Skin of body (tissue), 2 donors: ENCODE measurements around the gene JOSD2. TPM values are rescaled to one million over a fixed set of nuclear protein-coding genes. Genes with fewer than 3 reads are reported as not detected.

ENCODE experiments used
- DNase-seq: peaks from one replicate; lab custom pipeline; 2025; lab: John Stamatoyannopoulos, UW
- total RNA-seq: library from RNA; depleted of rRNA; stranded (reverse); fragments of >200 nt; gene quantifications from one replicate; pipeline ENCODE4 v1.2.3, GENCODE V29; 2014

The JOSD2 gene
- total RNA-seq, 1 donor from 2014 or later, result 8.1 TPM

GRCh38 chr19:50514346-50515167 lies 3.6 kb upstream of the JOSD2 start:
- DNase-seq, result no peak

DNA sequence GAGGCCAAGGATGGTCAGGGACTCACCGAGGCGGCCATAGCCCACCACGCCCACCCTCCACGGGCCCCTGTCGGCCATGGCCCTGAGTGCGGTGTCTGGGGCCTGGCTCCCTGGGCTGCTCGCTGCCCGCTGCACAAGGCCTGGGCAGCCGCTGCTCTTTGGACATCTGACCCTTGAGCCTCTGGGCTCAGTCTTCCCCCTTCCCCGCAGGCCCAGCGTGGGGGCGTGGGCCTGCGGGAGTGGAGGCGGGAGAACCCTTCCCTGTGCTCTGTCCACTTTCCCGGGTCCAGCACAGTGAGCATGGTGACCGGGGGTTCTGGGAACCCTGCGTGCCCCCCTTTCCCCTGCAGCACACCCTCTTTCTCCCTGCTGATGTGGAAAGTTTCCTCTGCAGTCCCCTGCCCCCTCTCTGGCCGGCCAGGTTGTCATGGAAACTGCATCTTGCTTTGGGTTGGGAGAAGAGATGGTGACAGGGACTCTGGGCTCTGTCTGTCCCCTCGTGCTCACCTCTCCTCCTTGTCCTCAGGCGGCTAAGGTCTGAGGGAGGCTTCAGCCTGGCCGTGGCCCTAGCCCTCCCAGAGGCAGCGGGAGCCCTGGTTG lies 2.9 kb upstream of the JOSD2 start, which contains the start of gene ASPDH:
Gene ASPDH (minus strand): TSS at position 168 of the 600 bp plus-strand sequence. CDS start 90 bp downstream, at position 78.
- DNase-seq, result no peak

- no peak for DNase-seq
Observed at GRCh38 chr19:50512999-50513745, 2.2 kb upstream of the JOSD2 start.

- DNase-seq, result no peak
Observed at GRCh38 chr19:50512112-50512998, 1.4 kb upstream of the JOSD2 start.

GRCh38 chr19:50510700-50511068 lies 307 bp downstream of the JOSD2 start:
- no peak for DNase-seq

DNA sequence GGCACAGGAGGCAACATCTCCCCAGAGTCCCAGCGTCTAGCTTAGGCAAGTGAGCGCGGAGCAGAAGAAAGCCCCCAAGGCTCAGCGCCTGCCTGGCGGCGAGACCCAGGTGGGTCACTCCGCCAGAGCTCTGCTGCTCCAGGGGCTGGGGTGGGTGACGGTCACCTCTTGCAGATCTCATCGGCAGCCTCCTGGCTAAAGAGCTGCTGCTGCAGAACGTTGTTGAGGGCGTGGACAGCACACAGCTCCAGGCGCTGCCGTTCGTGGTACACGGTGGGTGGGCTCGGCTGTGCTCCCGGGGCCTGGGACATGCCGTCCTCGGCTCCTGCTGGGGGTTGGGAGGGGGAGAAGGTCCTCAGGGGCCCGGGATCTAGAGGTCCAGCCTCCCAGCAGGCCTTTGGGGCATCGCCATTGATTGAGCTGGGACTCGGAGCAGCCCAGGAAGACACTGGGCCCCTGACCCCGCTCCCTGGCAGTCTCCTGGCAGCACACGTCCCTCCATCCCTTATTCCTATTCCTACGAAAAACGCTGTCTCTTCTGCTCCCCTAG lies 795 bp downstream of the JOSD2 start:
- DNase-seq, result no peak

GRCh38 chr19:50509366-50509765 lies 1.6 kb downstream of the JOSD2 start:
- no peak for DNase-seq

- no peak for DNase-seq
Observed at GRCh38 chr19:50508843-50509190, 2.2 kb downstream of the JOSD2 start.

- DNase-seq, result no peak
Observed at GRCh38 chr19:50507376-50507775, 3.6 kb downstream of the JOSD2 start.

DNA sequence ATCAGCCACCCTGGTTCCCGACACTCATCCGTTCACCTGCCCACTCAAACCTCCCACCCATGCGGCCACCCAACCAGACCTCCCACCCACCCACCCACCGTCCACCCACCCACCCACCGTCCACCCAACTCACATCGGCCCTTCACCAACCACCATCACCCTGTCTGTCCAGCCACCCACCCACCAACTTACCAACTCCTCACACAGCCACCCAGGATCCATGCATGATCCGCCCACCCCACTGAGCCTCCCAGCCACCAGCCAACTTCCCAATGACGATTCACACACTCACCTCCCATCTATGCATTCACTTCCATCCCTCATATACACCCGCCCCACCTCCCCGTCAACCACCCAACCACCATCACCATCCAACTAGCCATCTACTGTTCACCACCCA lies 4.3 kb downstream of the JOSD2 start:
- no peak for DNase-seq

GRCh38 chr19:50505856-50506611 lies 5.0 kb downstream of the JOSD2 start:
- no peak for DNase-seq

- no peak for DNase-seq
Observed at GRCh38 chr19:50501568-50502475, 9.2 kb downstream of the JOSD2 start.

DNA sequence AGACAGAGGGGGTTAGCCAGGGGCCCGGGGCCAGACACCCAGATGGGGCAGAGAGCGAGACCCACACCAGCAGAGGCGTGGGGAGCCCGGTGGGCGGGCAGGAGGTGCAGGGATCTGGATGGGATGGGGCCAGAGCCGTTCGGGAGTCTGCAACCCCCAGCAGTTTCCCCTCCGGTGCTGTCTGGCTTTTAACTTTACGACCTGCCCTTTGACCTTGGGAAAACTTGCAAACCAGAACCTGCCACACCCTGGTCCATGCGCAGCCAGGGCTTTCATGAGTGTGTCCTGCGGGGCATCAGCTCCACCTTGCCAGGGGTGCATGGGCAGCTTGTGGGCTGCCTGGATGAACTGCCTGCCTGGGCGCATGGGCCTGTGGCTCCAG lies 9.8 kb downstream of the JOSD2 start:
- no peak for DNase-seq

DNA sequence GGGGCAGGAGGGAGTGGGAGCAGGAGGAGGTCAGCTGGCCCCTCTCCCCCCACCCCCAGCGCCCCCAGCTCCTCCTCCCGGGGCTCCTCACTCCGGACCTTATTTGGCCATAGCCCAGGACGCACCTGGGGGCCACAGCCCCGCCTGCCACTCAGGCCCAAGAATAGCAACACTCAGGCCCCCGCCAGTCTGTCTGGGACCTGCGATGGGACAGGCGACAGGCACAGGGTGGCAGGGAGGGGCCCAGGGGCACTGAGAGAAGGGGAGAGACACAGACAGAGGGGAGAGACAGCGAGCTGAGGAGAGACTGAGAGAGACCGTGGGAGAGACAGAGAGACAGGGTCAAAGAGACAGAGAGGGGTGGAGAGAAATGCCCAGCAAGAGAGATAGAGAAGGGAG lies 10.2 kb downstream of the JOSD2 start:
- no peak for DNase-seq

DNA sequence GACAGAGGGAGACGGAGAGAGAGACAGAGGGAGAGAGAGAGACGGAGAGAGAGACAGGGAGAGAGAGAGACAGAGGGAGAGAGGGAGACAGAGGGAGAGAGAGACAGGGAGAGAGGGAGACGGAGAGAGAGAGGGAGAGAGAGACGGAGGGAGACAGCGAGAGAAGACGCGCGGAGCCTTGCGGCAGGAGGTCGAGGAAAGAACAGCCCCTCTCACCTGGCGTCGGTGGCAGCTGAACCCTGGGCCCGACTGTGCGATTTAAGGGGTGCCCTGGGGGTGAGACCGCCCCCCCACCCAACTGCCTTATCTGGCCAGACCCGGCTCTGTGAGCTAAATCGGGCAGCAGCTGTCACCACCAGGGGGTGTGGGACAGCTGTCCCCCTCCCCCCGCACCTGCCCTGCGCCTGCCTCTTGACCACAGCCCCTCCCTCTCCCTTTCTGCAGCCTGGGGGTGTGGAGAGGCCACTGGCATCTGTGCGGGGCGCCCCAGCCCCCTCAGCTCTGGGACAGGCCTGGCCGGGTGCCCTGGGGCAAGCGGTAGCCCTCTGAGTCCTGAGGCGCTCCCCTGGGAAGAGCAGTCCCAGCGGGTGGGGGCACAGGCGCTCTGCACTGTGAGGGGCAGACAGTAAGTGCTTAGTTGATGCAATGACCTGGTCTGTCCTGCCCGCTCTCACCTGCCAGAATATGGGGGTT lies 10.8 kb downstream of the JOSD2 start:
- no peak for DNase-seq

DNA sequence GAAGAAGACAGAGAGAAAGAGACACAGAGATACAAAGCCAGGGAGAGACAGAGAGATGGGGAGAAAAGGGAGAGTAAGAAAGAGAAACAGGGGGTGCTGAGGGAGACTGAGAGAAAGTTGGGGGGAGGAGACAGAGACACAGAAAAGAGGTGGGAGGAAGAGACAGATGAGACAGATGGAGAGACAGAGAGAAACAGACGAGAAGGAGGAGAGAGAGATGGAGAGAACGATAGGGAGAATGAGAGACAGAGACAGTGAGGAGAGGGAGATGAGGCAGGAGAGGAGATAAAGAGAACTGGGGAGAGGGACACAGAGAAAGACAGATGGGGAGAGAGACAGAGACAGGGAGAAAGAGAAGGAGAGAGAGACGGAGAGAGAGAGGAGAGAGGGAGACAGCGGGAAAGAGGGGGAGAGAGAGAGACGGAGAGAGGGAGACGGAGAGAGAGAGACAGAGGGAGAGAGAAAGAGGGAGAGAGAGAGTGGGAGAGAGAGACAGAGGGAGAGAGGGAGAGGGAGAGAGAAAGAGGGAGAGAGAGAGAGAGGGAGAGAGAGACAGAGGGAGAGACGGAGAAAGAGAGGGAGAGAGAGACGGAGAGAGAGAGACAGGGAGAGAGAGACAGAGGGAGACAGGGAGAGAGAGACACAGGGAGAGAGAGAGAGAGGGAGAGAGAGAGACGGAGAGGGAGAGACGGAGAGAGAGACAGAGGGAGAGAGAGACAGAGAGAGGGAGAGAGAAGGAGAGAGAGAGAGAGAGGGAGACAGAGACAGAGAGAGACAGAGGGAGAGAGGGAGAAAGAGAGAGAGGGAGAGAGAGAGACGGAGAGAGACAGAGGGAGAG lies 12.6 kb downstream of the JOSD2 start:
- DNase-seq, result no peak

DNA sequence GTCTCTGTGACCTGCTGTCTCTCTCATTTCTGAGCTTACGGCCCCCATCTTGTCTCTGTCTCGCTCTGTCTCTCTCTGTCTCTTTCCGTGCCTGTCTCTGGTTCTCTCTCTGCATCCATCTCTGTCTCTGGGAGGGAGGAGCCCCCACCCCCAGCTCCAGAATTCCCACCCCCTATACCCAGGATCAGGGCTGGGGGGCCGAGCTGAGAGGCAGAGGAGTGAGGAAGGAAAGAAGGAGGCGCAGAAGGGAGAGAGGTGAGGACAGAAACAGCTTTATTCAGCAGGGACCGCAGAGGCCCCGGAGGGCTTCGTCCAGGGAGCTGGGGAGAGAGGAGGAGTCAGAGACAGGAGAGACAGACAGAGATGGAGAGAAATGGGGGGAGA lies 14.0 kb downstream of the JOSD2 start:
- DNase-seq, result no peak
